GM06990 (cell line): ENCODE results near the gene JPT1.

ENCODE experiments used
- DNase-seq: peaks from one replicate; pipeline ENCODE4 v3.0.0-alpha.2; 2011; ENCODE audit not compliant: insufficient read length; ENCODE audit errors: extremely low read depth
- H3K27me3 ChIP-seq: replicated peaks from 2 replicates; pipeline ENCODE4 v1.6.0; 2011; ENCODE audit warnings: low read length; ENCODE audit not compliant: control insufficient read depth, insufficient read depth
- H3K36me3 ChIP-seq: 2 replicates; pipeline ENCODE4 v1.5.1; 2011; ENCODE audit warnings: low read length; ENCODE audit not compliant: control insufficient read depth, insufficient read depth
- H3K4me3 ChIP-seq: replicated peaks from 2 replicates; pipeline ENCODE4 v1.5.1; 2011; ENCODE audit warnings: low read depth, mild to moderate bottlenecking, control low read depth, low read length
- CTCF ChIP-seq: IDR thresholded peaks from 2 replicates; pipeline ENCODE4 v1.5.1; 2011; ENCODE audit warnings: low read length, control low read depth, mild to moderate bottlenecking, inconsistent platforms; ENCODE audit not compliant: insufficient read depth, poor library complexity, severe bottlenecking

The JPT1 gene

GRCh38 chr17:75093548-75094158, 60.7 kb downstream of the JPT1 start:
- no peak for TF ChIP-seq CTCF
- DNase-seq = no peak

GRCh38 chr17:75091855-75092327, 62.4 kb downstream of the JPT1 start:
- no peak for DNase-seq
- Histone ChIP-seq H3K27me3 (no peaks in the 10 kb centered on the region; the same call in 1 of the 2 replicates), H3K36me3 (no peaks in the 10 kb centered on the region), H3K4me3 (no peak overlapping the region)
- TF ChIP-seq CTCF = no peak

More at GRCh38 chr17:75093548-75094158, 60.7 kb downstream of the JPT1 start:
- Histone ChIP-seq H3K27me3 (no peaks in the 10 kb centered on the region), H3K4me3 (no peak overlapping the region), H3K36me3 (no peaks in the 10 kb centered on the region)

- Histone ChIP-seq H3K4me3 (no peak overlapping the region), H3K36me3 (no peaks in the 10 kb centered on the region), H3K27me3 (no peaks in the 10 kb centered on the region; the same call in 1 of the 2 replicates)
- DNase-seq = no peak
- TF ChIP-seq CTCF = no peak
These were observed 63.1 kb downstream of the JPT1 start for GRCh38 chr17:75090871-75091854.

- no peaks in the 10 kb centered on the region for H3K36me3 ChIP-seq
- no peaks in the 10 kb centered on the region; the same call in 1 of the 2 replicates for H3K27me3 ChIP-seq
- no peak for TF ChIP-seq CTCF
- no peak overlapping the region for H3K4me3 ChIP-seq
- DNase-seq = no peak
These were observed 65.6 kb downstream of the JPT1 start for GRCh38 chr17:75088465-75089417.
